Peyer's patch (tissue), 4 donors: Measurements from ENCODE around the gene ASIC4. TPM values are rescaled to one million over a fixed set of nuclear protein-coding genes. Genes with fewer than 3 reads are reported as not detected.

Source experiments
- DNase-seq, 3 donors: peaks; one replicate each; pipeline ENCODE4 v3.0.0-alpha.2; 2017 to 2019
- H3K27ac ChIP-seq, 4 donors: fragments of 200-600 bp; sonication (generic); one replicate each; pipeline ENCODE4 v1.5.1; 2016 to 2019
- H3K27me3 ChIP-seq, 2 donors: fragments of 200-600 bp; sonication (generic); one replicate each; pipeline ENCODE4 v1.5.1; 2019
- H3K36me3 ChIP-seq, 3 donors: fragments of 200-600 bp; sonication (generic); one replicate each; pipeline ENCODE4 v1.5.1; 2016 to 2019
- H3K4me1 ChIP-seq, 4 donors: fragments of 200-600 bp; sonication (generic); one replicate each; pipeline ENCODE4 v1.5.1; 2016 to 2019
- H3K4me3 ChIP-seq, 4 donors: fragments of 200-600 bp; sonication (generic); 1 replicate in 3 of 4; 2 replicates in 1 of 4; pipeline ENCODE4 v1.5.1; 2016 to 2019; ENCODE audit warnings: mild to moderate bottlenecking in 1 of 4
- H3K9me3 ChIP-seq, 4 donors: fragments of 200-600 bp; sonication (generic); one replicate each; pipeline ENCODE4 v1.5.1; 2016 to 2019; ENCODE audit warnings: mild to moderate bottlenecking in 1 of 4
- CTCF ChIP-seq, 6 experiments: fragments of 450-650 bp in 4 of 6; fragments of 200-600 bp in 2 of 6; sonication (generic) in 1 of 6; IDR thresholded peaks; one replicate each; pipeline ENCODE4 v1.5.1; 2017 to 2019; ENCODE audit warnings: antibody characterized with exemption in 6 of 6, mild to moderate bottlenecking in 3 of 6, moderate library complexity in 1 of 6
- POLR2A ChIP-seq, 2 donors: fragments of 450-650 bp; IDR thresholded peaks; one replicate each; pipeline ENCODE4 v1.5.1; 2017; ENCODE audit warnings: antibody characterized with exemption in 2 of 2, mild to moderate bottlenecking in 2 of 2, moderate library complexity in 2 of 2
- total RNA-seq, 4 donors: library from RNA; depleted of rRNA; stranded (reverse); fragments of >200 nt; gene quantifications; one replicate each; pipeline ENCODE4 v1.1.0, GENCODE V29; 2016

Gene ASIC4
- total RNA-seq, 4 donors from 2014 or later: 0.27 TPM; not detected in 3

DNA sequence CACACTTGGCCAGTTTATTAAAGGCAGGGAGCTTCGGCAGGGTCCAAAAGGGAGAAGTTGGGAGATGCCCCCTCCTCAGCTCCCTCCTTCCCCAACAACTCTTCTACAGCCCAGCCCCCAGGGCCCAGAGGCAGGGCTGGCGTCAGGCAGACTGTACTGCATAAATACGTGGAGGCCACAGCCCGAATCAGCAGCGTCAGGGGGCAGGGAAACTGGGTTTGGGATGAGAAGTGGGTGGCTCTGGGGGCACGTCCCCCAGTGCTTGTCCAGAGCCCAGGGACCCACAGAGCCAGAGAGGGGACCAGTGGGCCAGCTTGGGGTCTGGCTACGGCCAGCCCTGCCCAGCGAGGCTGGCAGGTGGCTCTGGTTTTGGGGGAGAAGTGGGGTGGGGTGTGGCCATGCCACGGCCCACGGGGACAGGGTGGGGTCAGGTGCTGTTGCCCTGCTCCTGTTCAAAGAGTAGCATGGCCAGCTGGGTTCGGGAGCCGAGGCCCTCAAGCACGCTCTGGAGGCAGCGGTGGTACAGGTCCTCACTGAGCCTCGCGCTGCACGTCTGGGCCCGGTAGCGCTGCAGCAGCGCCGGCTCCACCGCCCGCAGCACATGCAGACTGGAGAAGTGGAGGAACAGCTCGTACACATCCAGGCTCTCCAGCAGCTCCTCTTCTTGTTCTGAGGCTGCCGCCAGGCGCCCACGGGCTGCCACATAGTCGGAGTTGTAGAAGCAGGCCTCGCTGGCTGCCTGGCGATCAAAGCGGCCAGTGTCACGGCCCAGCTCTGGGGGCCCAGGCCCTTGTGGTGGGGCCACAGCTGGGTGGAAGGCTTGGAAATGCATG, 24.9 kb downstream of the ASIC4 start:
- Histone ChIP-seq H3K9me3 (no peaks in the 10 kb centered on the region), H3K4me1 (peaks cover 0 to 22% (median 8%) of the 10 kb centered on the region in 4 donors), H3K36me3 (peaks cover 0 to 27% (median 0%) of the 10 kb centered on the region in 3 donors), H3K27ac (no peak overlapping the region), H3K4me3 (no peak overlapping the region), H3K27me3 (no peaks in the 10 kb centered on the region)
- no peak for TF ChIP-seq CTCF (IDR thresholded peaks at IDR 0.05)
- TF ChIP-seq POLR2A (IDR thresholded peaks at IDR 0.05): no peak
- DNase-seq: no peak

DNA sequence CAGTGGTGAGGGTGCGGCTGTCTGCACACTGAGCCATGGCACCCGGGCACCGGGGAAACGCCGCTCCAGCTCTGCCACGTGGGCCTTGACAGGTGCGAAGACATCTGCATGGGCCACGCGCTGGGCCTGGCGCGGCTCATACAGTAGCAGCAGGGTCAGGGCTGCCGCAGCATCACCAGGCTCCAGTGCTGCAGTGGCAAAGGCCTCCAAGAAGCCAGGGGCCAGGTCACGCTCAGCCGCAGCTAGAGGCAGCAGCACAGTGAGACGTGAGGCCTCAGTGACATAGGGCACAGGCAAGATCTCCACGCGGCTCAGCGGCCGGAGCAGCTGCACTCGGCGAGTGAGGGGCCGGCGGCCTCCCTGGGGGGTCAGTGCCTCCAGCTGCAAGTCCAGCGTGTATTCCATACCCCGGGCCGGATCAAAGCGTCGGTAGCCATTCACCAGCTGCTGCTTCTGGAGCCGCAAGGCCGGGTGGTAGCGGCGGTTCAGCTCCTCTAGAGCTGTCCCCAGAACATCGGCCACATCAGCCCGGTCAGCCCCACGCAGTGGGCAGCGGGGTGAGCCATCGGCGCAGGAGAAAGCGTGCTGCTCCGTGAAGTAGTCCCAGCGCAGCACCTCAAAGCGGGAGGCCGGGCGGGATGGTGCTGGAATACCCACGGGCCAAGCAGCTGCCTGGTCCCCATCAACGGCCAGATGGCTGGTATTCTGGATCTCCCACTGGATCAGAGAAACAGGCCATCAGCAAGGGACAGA, 25.8 kb downstream of the ASIC4 start:
- TF ChIP-seq POLR2A (IDR thresholded peaks at IDR 0.05) (no peak), CTCF (IDR thresholded peaks at IDR 0.05) (no peak)
- Histone ChIP-seq H3K36me3 (peaks cover 0 to 27% (median 0%) of the 10 kb centered on the region in 3 donors), H3K27ac (no peak overlapping the region), H3K4me3 (no peak overlapping the region), H3K9me3 (no peaks in the 10 kb centered on the region), H3K4me1 (peaks cover 0 to 23% (median 14%) of the 10 kb centered on the region in 4 donors), H3K27me3 (no peaks in the 10 kb centered on the region)
- no peak for DNase-seq

- no peak for TF ChIP-seq POLR2A (IDR thresholded peaks at IDR 0.05)
- no peak for TF ChIP-seq CTCF (IDR thresholded peaks at IDR 0.05)
- Histone ChIP-seq H3K27me3 (no peaks in the 10 kb centered on the region), H3K27ac (no peak overlapping the region), H3K4me1 (peaks cover 0 to 23% (median 14%) of the 10 kb centered on the region in 4 donors), H3K36me3 (peaks cover 0 to 27% (median 0%) of the 10 kb centered on the region in 3 donors), H3K9me3 (no peaks in the 10 kb centered on the region), H3K4me3 (no peak overlapping the region)
- DNase-seq: no peak
Measured at GRCh38 chr2:219540784-219541504, 26.7 kb downstream of the ASIC4 start.

GRCh38 chr2:219541611-219542180, 27.4 kb downstream of the ASIC4 start:
- peak; percentile 85 to 95 (median 95) for DNase-seq
- Histone ChIP-seq H3K4me3 (peak overlapping the region; percentile 27 to 80 (median 60)), H3K4me1 (peaks cover 0 to 23% (median 14%) of the 10 kb centered on the region in 4 donors), H3K27ac (peak overlapping the region in 1 of 4 donors; percentile 18), H3K36me3 (peaks cover 0 to 27% (median 0%) of the 10 kb centered on the region in 3 donors), H3K9me3 (no peaks in the 10 kb centered on the region), H3K27me3 (no peaks in the 10 kb centered on the region)
- TF ChIP-seq POLR2A (IDR thresholded peaks at IDR 0.05) (peak in 1 of 2 donors; percentile 34), CTCF (IDR thresholded peaks at IDR 0.05) (peak; percentile 72 to 100 (median 98))
